Left lung (tissue), 10 donors: ENCODE measurements around the gene PTTG1IP. TPM values are rescaled to one million over a fixed set of nuclear protein-coding genes. Genes with fewer than 3 reads are reported as not detected.

Experiments used
- ATAC-seq: fragments of 200-7000 bp; cut with Tn5 transposase; one replicate; pipeline ENCODE4 v1.9.1; 2020; ENCODE audit warnings: moderate library complexity
- DNase-seq, 4 donors: peaks; one replicate each; pipeline ENCODE4 v3.0.0-alpha.2; 2013 to 2020
- H3K27ac ChIP-seq, 2 donors: fragments of 200-600 bp; sonication (generic) in 1 of 2; one replicate each; pipeline versions ENCODE4 v1.5.0 to v1.8.0; 2020 to 2021
- H3K27me3 ChIP-seq, 2 donors: fragments of 200-600 bp; sonication (generic) in 1 of 2; one replicate each; pipeline versions ENCODE4 v1.5.0 to v1.8.0; 2020 to 2021
- H3K36me3 ChIP-seq, 2 donors: fragments of 200-600 bp; sonication (generic) in 1 of 2; one replicate each; pipeline versions ENCODE4 v1.5.0 to v1.8.0; 2020 to 2021
- H3K4me1 ChIP-seq, 2 donors: fragments of 200-600 bp; one replicate each; pipeline ENCODE4 v1.8.0; 2021
- H3K4me3 ChIP-seq, 2 donors: fragments of 200-600 bp; sonication (generic) in 1 of 2; one replicate each; pipeline versions ENCODE4 v1.5.0 to v1.8.0; 2020 to 2021; ENCODE audit warnings: mild to moderate bottlenecking in 1 of 2
- H3K9me3 ChIP-seq, 2 donors: fragments of 200-600 bp; sonication (generic) in 1 of 2; one replicate each; pipeline versions ENCODE4 v1.5.0 to v1.8.0; 2020 to 2021
- intact Hi-C, 2 donors: fragments of 100-400 bp; cut with DNase I; formaldehyde crosslinking; loops; one replicate each; pipeline versions ENCODE4 v1.11.2 to v1.14.2; 2022
- polyA plus RNA-seq, 6 donors: library from polyadenylated mRNA; unstranded; fragments of 120-200 nt; gene quantifications; one replicate each; pipeline ENCODE4 v1.2.1, GENCODE V29; 2013; ENCODE audit not compliant: insufficient read length in 6 of 6
- total RNA-seq, 2 donors: library from RNA; stranded (reverse); fragmentation: NEBNext Ultra II Directional; extraction: Animal tissue kit (Norgen Biotek cat#: 25700); gene quantifications; one replicate each; pipeline ENCODE4 v1.2.1, GENCODE V29; 2021
- TF ChIP-seq, protein P1 (sequence below), 2 donors: fragments of 200-600 bp; sonication (generic) in 1 of 2; IDR thresholded peaks; one replicate each; pipeline versions ENCODE4 v1.5.0 to v1.8.0; 2021; ENCODE audit warnings: antibody characterized with exemption in 2 of 2
- donor health status: DM: no; HTN: yes; CAD: no.
- donor health status: DM: no; HTN: no; CAD: no.

Gene PTTG1IP
- total and polyA plus RNA-seq, 8 donors = 195 to 263 (median 217) TPM

GRCh38 chr21:44905016-44905727 is 31.7 kb upstream of the PTTG1IP start:
- TF ChIP-seq, protein P1, sequence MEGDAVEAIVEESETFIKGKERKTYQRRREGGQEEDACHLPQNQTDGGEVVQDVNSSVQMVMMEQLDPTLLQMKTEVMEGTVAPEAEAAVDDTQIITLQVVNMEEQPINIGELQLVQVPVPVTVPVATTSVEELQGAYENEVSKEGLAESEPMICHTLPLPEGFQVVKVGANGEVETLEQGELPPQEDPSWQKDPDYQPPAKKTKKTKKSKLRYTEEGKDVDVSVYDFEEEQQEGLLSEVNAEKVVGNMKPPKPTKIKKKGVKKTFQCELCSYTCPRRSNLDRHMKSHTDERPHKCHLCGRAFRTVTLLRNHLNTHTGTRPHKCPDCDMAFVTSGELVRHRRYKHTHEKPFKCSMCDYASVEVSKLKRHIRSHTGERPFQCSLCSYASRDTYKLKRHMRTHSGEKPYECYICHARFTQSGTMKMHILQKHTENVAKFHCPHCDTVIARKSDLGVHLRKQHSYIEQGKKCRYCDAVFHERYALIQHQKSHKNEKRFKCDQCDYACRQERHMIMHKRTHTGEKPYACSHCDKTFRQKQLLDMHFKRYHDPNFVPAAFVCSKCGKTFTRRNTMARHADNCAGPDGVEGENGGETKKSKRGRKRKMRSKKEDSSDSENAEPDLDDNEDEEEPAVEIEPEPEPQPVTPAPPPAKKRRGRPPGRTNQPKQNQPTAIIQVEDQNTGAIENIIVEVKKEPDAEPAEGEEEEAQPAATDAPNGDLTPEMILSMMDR (IDR thresholded peaks at IDR 0.05) = no peak
- DNase-seq (peak in 1 of 4 donors; percentile 67), ATAC-seq (no peak)
- H3K27me3 ChIP-seq = no peaks in the 10 kb centered on the region
- no peaks in the 10 kb centered on the region for H3K9me3 ChIP-seq
- intact Hi-C loops = no loop called here
- peak overlapping the region in 1 of 2 donors; percentile 48 for H3K27ac ChIP-seq
- H3K36me3 ChIP-seq = peaks cover 0 to 78% of the 10 kb centered on the region in 2 donors
- H3K4me3 ChIP-seq = no peak overlapping the region
- H3K4me1 ChIP-seq = peaks cover 10 to 73% of the 10 kb centered on the region in 2 donors

- DNase-seq = peak in 1 of 4 donors; percentile 1
- H3K27me3 ChIP-seq = no peaks in the 10 kb centered on the region
- TF ChIP-seq, protein P1 (IDR thresholded peaks at IDR 0.05) = no peak
- peak overlapping the region in 1 of 2 donors; percentile 69 for H3K27ac ChIP-seq
- intact Hi-C loops = no loop called here
- H3K4me1 ChIP-seq = peaks cover 10 to 65% of the 10 kb centered on the region in 2 donors
- H3K9me3 ChIP-seq = no peaks in the 10 kb centered on the region
- no peak overlapping the region for H3K4me3 ChIP-seq
- no peak for ATAC-seq
- H3K36me3 ChIP-seq = peaks cover 0 to 78% of the 10 kb centered on the region in 2 donors
These were observed 30.8 kb upstream of the PTTG1IP start for GRCh38 chr21:44904141-44904923.

DNA sequence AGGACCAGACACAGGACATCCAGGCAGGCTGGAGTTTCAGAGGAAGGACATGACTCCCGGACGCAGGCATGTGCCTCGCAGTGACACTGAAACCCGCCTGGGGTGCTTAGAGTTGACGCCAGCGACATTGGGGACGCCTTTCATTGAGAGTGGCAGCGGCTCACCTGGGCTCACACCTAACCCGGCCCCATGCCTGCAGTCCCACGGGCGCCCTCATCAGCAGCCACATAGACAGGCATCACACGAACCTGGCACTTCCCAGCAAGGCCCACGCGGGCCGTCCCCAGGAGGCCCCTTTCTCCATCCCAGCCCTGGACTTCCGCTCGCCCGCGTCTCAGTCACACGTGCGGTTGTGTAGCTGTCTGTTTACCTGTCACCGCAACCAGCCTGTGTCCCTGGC is 30.2 kb upstream of the PTTG1IP start:
- no peak for ATAC-seq
- no peaks in the 10 kb centered on the region for H3K27me3 ChIP-seq
- TF ChIP-seq, protein P1 (IDR thresholded peaks at IDR 0.05) = no peak
- peaks cover 4 to 58% of the 10 kb centered on the region in 2 donors for H3K4me1 ChIP-seq
- H3K36me3 ChIP-seq = peaks cover 0 to 78% of the 10 kb centered on the region in 2 donors
- no peak overlapping the region for H3K4me3 ChIP-seq
- peak in 1 of 4 donors; percentile 65 for DNase-seq
- intact Hi-C loops = no loop called here
- H3K9me3 ChIP-seq = no peaks in the 10 kb centered on the region
- peak overlapping the region in 1 of 2 donors; percentile 69 for H3K27ac ChIP-seq

- Histone ChIP-seq H3K9me3 (no peaks in the 10 kb centered on the region), H3K36me3 (peaks cover 0 to 82% of the 10 kb centered on the region in 2 donors), H3K27me3 (no peaks in the 10 kb centered on the region), H3K4me1 (peaks cover 0 to 53% of the 10 kb centered on the region in 2 donors), H3K27ac (peak overlapping the region in 1 of 2 donors; percentile 69), H3K4me3 (no peak overlapping the region)
- TF ChIP-seq, protein P1 (IDR thresholded peaks at IDR 0.05) = no peak
- peak; percentile 31 for ATAC-seq
- DNase-seq = peak in 1 of 4 donors; percentile 83
- intact Hi-C loops = no loop called here
These were observed 29.7 kb upstream of the PTTG1IP start for GRCh38 chr21:44903050-44903685.
